PC-9 (cell line): ENCODE data around the gene NECAB3. TPM values are rescaled to one million over a fixed set of nuclear protein-coding genes. Genes with fewer than 3 reads are reported as not detected.
A peak's percentile ranks its signal among the peaks of the same experiment; 100 is the strongest.

Experiments used
- Bru-seq: library from RNA; stranded (reverse); fragments of 400-500 nt; gene quantifications from one replicate; lab custom pipeline; 2021; lab: Mats Ljungman, UMichigan
- BruChase-seq, 2 experiments: library from RNA; stranded (reverse); fragments of 400-500 nt; gene quantifications; one replicate each; lab custom pipeline; 2021; lab: Mats Ljungman, UMichigan
- BruUV-seq: library from RNA; stranded (reverse); fragments of 400-500 nt; replicated peaks from 2 replicates; lab custom pipeline; 2021; lab: Mats Ljungman, UMichigan
- CTCF ChIA-PET: fragments of 300-600 bp; sonication (Branson Sonifier 250); formaldehyde crosslinking; loops from one replicate; lab custom pipeline; 2022; ENCODE audit warnings: antibody characterized with exemption; lab: Charles Lee
- POLR2A ChIA-PET: fragments of 300-600 bp; sonication (Branson Sonifier 250); formaldehyde crosslinking; loops from one replicate; lab custom pipeline; 2022; ENCODE audit warnings: antibody characterized with exemption; ENCODE audit not compliant: unreplicated experiment; lab: Charles Lee
- DNase-seq, 2 experiments: peaks; one replicate each; pipeline versions ENCODE4 v3.0.0 to v3.0.0-alpha.2; 2015 to 2022; ENCODE audit warnings: mixed read lengths in 1 of 2
- H2AFZ ChIP-seq: fragments of 200-600 bp; sonication (generic); 2 replicates; pipeline ENCODE4 v1.8.1; 2017; ENCODE audit warnings: antibody characterized with exemption
- H3F3A ChIP-seq: fragments of 200-600 bp; sonication (generic); 2 replicates; pipeline ENCODE4 v1.8.1; 2017; ENCODE audit warnings: antibody characterized with exemption, mild to moderate bottlenecking, low read depth; ENCODE audit not compliant: insufficient read depth
- H3K27ac ChIP-seq: fragments of 200-600 bp; sonication (generic); 2 replicates; pipeline ENCODE4 v1.6.1; 2016; ENCODE audit warnings: mixed run types
- H3K27me3 ChIP-seq: fragments of 200-600 bp; sonication (generic); 2 replicates; pipeline ENCODE4 v1.6.1; 2016; ENCODE audit warnings: low read depth, mixed run types; ENCODE audit not compliant: insufficient read depth
- H3K36me3 ChIP-seq: fragments of 200-600 bp; sonication (generic); 2 replicates; pipeline ENCODE4 v1.6.1; 2016; ENCODE audit warnings: low read depth, mixed run types
- H3K4me1 ChIP-seq: fragments of 200-600 bp; sonication (generic); replicated peaks from 2 replicates; pipeline ENCODE4 v1.6.1; 2016; ENCODE audit warnings: mixed run types; ENCODE audit not compliant: insufficient read depth
- H3K4me2 ChIP-seq: fragments of 200-600 bp; sonication (generic); 2 replicates; pipeline ENCODE4 v1.6.1; 2017; ENCODE audit warnings: mixed run types
- H3K4me3 ChIP-seq: fragments of 200-600 bp; sonication (generic); 2 replicates; pipeline ENCODE4 v1.6.1; 2016; ENCODE audit warnings: mixed run types
- H3K79me2 ChIP-seq: fragments of 200-600 bp; sonication (generic); 2 replicates; pipeline ENCODE4 v1.6.1; 2017; ENCODE audit warnings: low read depth, mixed run types
- H3K9me2 ChIP-seq: fragments of 200-600 bp; sonication (generic); 2 replicates; pipeline ENCODE4 v1.8.1; 2017; ENCODE audit warnings: mild to moderate bottlenecking; ENCODE audit not compliant: insufficient read depth
- H3K9me3 ChIP-seq: fragments of 200-600 bp; sonication (generic); 2 replicates; pipeline ENCODE4 v1.8.1; 2016; ENCODE audit warnings: low read depth; ENCODE audit not compliant: insufficient read depth
- H4K20me1 ChIP-seq: fragments of 200-600 bp; sonication (generic); 2 replicates; pipeline ENCODE4 v1.8.1; 2017; ENCODE audit not compliant: insufficient read depth
- CTCF ChIP-seq: fragments of 200-600 bp; sonication (generic); conservative IDR thresholded peaks from 2 replicates; pipeline ENCODE4 v1.6.1; 2017; ENCODE audit warnings: mixed run types, antibody characterized with exemption, mild to moderate bottlenecking, moderate library complexity
- EZH2 ChIP-seq: fragments of 200-600 bp; sonication (generic); IDR thresholded peaks from 2 replicates; pipeline ENCODE4 v1.8.0; 2017; ENCODE audit warnings: antibody characterized with exemption, low read depth
- intact Hi-C: fragments of 100-400 bp; cut with micrococcal nuclease; formaldehyde crosslinking; loops from one replicate; pipeline ENCODE4 v1.10.0; 2022; ENCODE audit not compliant: unreplicated experiment
- long read RNA-seq: library from polyadenylated mRNA; stranded (forward); transcript quantifications from one replicate; pipeline ENCODE4 v2.0.0, GENCODE V29; 2022
- total RNA-seq: library from RNA; stranded (reverse); gene quantifications from 2 replicates; pipeline ENCODE4 v1.2.3, GENCODE V29; 2021

Gene NECAB3
- total RNA-seq: 72.1 and 77.7 TPM in 2 replicates
- Bru-seq, nascent RNA: percentile 72 among the genes with signal in this experiment
- BruChase-seq, experiment 1, labeled RNA remaining after a 2-hour chase: percentile 69 among the genes with signal in this experiment
- percentile 67 among the genes with signal in this experiment for BruChase-seq, experiment 2, labeled RNA remaining after a 6-hour chase
- long read RNA-seq, transcript NECAB3-202 (13 exons, 1,942 nt): major isoform, 13 of 27 reads
- long read RNA-seq, partial matches to known transcripts: 1 of 27 reads
- long read RNA-seq, other reads (novel, unspliced or antisense): 11 of 27 reads

GRCh38 chr20:33674294-33675135 is at the start of gene NECAB3:
Gene NECAB3, minus strand, starts transcription at chr20:33674428. Its CDS starts 76 bp downstream, at chr20:33674352.
- intact Hi-C loops: loop anchor here (5.0 kb wide), 1 partner anchor 58 kb away; the partner anchor contains the start of gene ZNF341
- TF ChIP-seq EZH2 (no peak), CTCF (no peak)
- 0 out of 2 replicates have a peak, but pooled peaks cover 5% of the 10 kb centered on the region for H3K36me3 ChIP-seq
- H3K9me3 ChIP-seq: no peaks in the 10 kb centered on the region
- ChIA-PET POLR2A (interaction anchor here (0.6 kb wide), 2 partner anchors 79 to 185 kb away, joined by 4 to 6 read pairs; partner anchors contain the start of gene CBFA2T2), CTCF (interaction anchor here (0.6 kb wide), 1 partner anchor 203 kb away, joined by 6 read pairs; no protein-coding TSS in a partner anchor)
- peaks cover 33% of the 10 kb centered on the region for H3K79me2 ChIP-seq
- peak within 1 kb of the TSS; percentile 96 for H3K4me3 ChIP-seq
- peak within 1 kb of the TSS; percentile 48 for H3K27ac ChIP-seq
- DNase-seq: peak in 1 of 2 experiments; percentile 90
- no peaks in the 10 kb centered on the region for H3K9me2 ChIP-seq
- peaks cover 27% of the 10 kb centered on the region; the same call in 1 of the 2 replicates for H3F3A ChIP-seq
- H3K4me1 ChIP-seq: peaks cover 16% of the 10 kb centered on the region; the same call in 1 of the 2 replicates
- peak within 1 kb of the TSS; percentile 84 for H3K4me2 ChIP-seq
- H2AFZ ChIP-seq: peak within 1 kb of the TSS; percentile 85
- no peaks in the 10 kb centered on the region for H4K20me1 ChIP-seq
- H3K27me3 ChIP-seq: no peaks in the 10 kb centered on the region
- BruUV-seq: no TSS peak

GRCh38 chr20:33721391-33722140 is 47.3 kb upstream of the NECAB3 start:
- peaks cover 42% of the 10 kb centered on the region for H3F3A ChIP-seq
- H3K27ac ChIP-seq: no peak overlapping the region
- H2AFZ ChIP-seq: no peak overlapping the region
- intact Hi-C loops: no loop called here
- no peak for TF ChIP-seq EZH2
- TF ChIP-seq CTCF: no peak
- CTCF ChIA-PET: no interaction called here
- H3K9me2 ChIP-seq: no peaks in the 10 kb centered on the region
- H3K9me3 ChIP-seq: no peaks in the 10 kb centered on the region
- POLR2A ChIA-PET: interaction anchor here (0.7 to 0.8 kb wide), 2 partner anchors 40 to 191 kb away, joined by 3 to 43 read pairs; no protein-coding TSS in a partner anchor
- no TSS peak for BruUV-seq
- H3K79me2 ChIP-seq: peaks cover 7% of the 10 kb centered on the region; the same call in 1 of the 2 replicates
- no peak overlapping the region for H3K4me2 ChIP-seq
- peaks cover 43% of the 10 kb centered on the region for H3K4me1 ChIP-seq
- H3K36me3 ChIP-seq: no peaks in the 10 kb centered on the region
- no peak overlapping the region for H3K4me3 ChIP-seq
- H4K20me1 ChIP-seq: no peaks in the 10 kb centered on the region
- no peaks in the 10 kb centered on the region for H3K27me3 ChIP-seq
- DNase-seq: no peak
